Caco-2 (cell line): Measurements from ENCODE around the gene XXYLT1. TPM values are rescaled to one million over a fixed set of nuclear protein-coding genes. Genes with fewer than 3 reads are reported as not detected.

Experiments used
- BruUV-seq: library from RNA; stranded (reverse); fragments of 400-500 nt; replicated peaks from 2 replicates; lab custom pipeline; 2021; lab: Mats Ljungman, UMichigan
- CTCF ChIA-PET: fragments of 300-600 bp; sonication (Branson Sonifier 250); formaldehyde crosslinking; loops from one replicate; lab custom pipeline; 2022; ENCODE audit warnings: antibody characterized with exemption; lab: Charles Lee
- POLR2A ChIA-PET: fragments of 300-600 bp; sonication (Branson Sonifier 250); formaldehyde crosslinking; loops from one replicate; lab custom pipeline; 2022; ENCODE audit warnings: antibody characterized with exemption; lab: Charles Lee
- DNase-seq, 2 experiments: peaks; one replicate each; pipeline versions ENCODE4 v3.0.0 to v3.0.0-alpha.2; 2020 to 2022
- H3K27me3 ChIP-seq: replicated peaks from 2 replicates; pipeline ENCODE4 v1.6.0; 2011; ENCODE audit warnings: low read length; ENCODE audit not compliant: control insufficient read depth, insufficient read depth
- H3K36me3 ChIP-seq: 2 replicates; pipeline ENCODE4 v1.5.1; 2011; ENCODE audit warnings: low read length; ENCODE audit not compliant: control insufficient read depth, insufficient read depth
- H3K4me1 ChIP-seq: fragments of 250-450 bp; sonication (Bioruptor Pico); 2 replicates; pipeline ENCODE4 v1.5.1; 2020; ENCODE audit warnings: mild to moderate bottlenecking
- H3K4me3 ChIP-seq: 2 replicates; pipeline ENCODE4 v1.5.1; 2011; ENCODE audit warnings: low read depth, mild to moderate bottlenecking, control low read depth, low read length
- H3K9me3 ChIP-seq: fragments of 250-450 bp; sonication (Bioruptor Pico); 2 replicates; pipeline ENCODE4 v1.5.1; 2020; ENCODE audit warnings: mild to moderate bottlenecking, moderate library complexity
- H3K27ac Mint-ChIP-seq: one replicate; pipeline ENCODE4 v1.8.0; 2022; ENCODE audit warnings: mixed read lengths; ENCODE audit not compliant: unreplicated experiment
- H3K27me3 Mint-ChIP-seq: one replicate; pipeline ENCODE4 v1.8.0; 2022; ENCODE audit warnings: mixed read lengths; ENCODE audit not compliant: insufficient read depth, unreplicated experiment
- H3K36me3 Mint-ChIP-seq: one replicate; pipeline ENCODE4 v1.8.0; 2022; ENCODE audit warnings: mild to moderate bottlenecking, mixed read lengths; ENCODE audit not compliant: insufficient read depth, unreplicated experiment
- H3K4me1 Mint-ChIP-seq: one replicate; pipeline ENCODE4 v1.8.0; 2022; ENCODE audit warnings: low read depth, mixed read lengths; ENCODE audit not compliant: unreplicated experiment
- H3K4me3 Mint-ChIP-seq: one replicate; pipeline ENCODE4 v1.8.0; 2022; ENCODE audit warnings: mild to moderate bottlenecking, moderate library complexity, mixed read lengths; ENCODE audit not compliant: unreplicated experiment
- H3K9me3 Mint-ChIP-seq: one replicate; pipeline ENCODE4 v1.8.0; 2022; ENCODE audit warnings: mixed read lengths; ENCODE audit not compliant: unreplicated experiment
- CTCF ChIP-seq, 2 experiments: fragments of 200-600 bp in 1 of 2; IDR thresholded peaks; 1 replicate in 1 of 2; 2 replicates in 1 of 2; pipeline versions ENCODE4 v1.5.1 to v1.8.0; 2011 to 2022; ENCODE audit warnings: antibody characterized with exemption in 1 of 2, control low read depth in 1 of 2, inconsistent platforms in 1 of 2, low read depth in 1 of 2, low read length in 1 of 2, mild to moderate bottlenecking in 1 of 2, moderate library complexity in 1 of 2; ENCODE audit not compliant: insufficient read depth in 1 of 2, severe bottlenecking in 1 of 2, unreplicated experiment in 1 of 2
- intact Hi-C: fragments of 100-400 bp; cut with micrococcal nuclease; formaldehyde crosslinking; loops from one replicate; pipeline ENCODE4 v1.10.0; 2022; ENCODE audit not compliant: unreplicated experiment
- total RNA-seq: library from RNA; stranded (reverse); gene quantifications from 2 replicates; pipeline ENCODE4 v1.2.3, GENCODE V29; 2022

Gene XXYLT1
- total RNA-seq, 1 experiment from 2014 or later, result 14.2 TPM

- CTCF ChIA-PET, result interaction anchor here (0.6 to 1.5 kb wide), 2 partner anchors 377 to 378 kb away, joined by 6 to 8 read pairs; no protein-coding TSS in a partner anchor
- intact Hi-C loops, result no loop called here
- H3K27me3 Mint-ChIP-seq, result no peaks in the 10 kb centered on the region
Observed at GRCh38 chr3:195060531-195061291, 210.2 kb downstream of the XXYLT1 start.

GRCh38 chr3:195060217-195060481 is 210.8 kb downstream of the XXYLT1 start:
- no peak for TF ChIP-seq CTCF (IDR thresholded peaks at IDR 0.05; ENCODE audit: insufficient read depth in 1 of 2, low read depth in 1 of 2, low read length in 1 of 2, severe bottlenecking in 1 of 2, unreplicated experiment in 1 of 2)
- H3K4me3 ChIP-seq, result no peak overlapping the region
- H3K9me3 ChIP-seq, result no peaks in the 10 kb centered on the region
- Mint-ChIP-seq H3K9me3 (no peaks in the 10 kb centered on the region), H3K36me3 (peaks cover 5% of the 10 kb centered on the region), H3K4me3 (no peak overlapping the region), H3K27me3 (no peaks in the 10 kb centered on the region), H3K4me1 (peaks cover 14% of the 10 kb centered on the region), H3K27ac (no peak overlapping the region)
- intact Hi-C loops, result no loop called here
- no peak for DNase-seq
- no TSS peak for BruUV-seq
- no peaks in the 10 kb centered on the region for H3K27me3 ChIP-seq
- H3K36me3 ChIP-seq, result no peaks in the 10 kb centered on the region
- H3K4me1 ChIP-seq, result peaks cover 22% of the 10 kb centered on the region
- POLR2A ChIA-PET, result no interaction called here
- CTCF ChIA-PET, result interaction anchor here (1.5 kb wide), 1 partner anchor 378 kb away, joined by 6 read pairs; no protein-coding TSS in a partner anchor

More at GRCh38 chr3:195060531-195061291, 210.2 kb downstream of the XXYLT1 start:
- H3K4me1 ChIP-seq, result peaks cover 22% of the 10 kb centered on the region
- no peak for TF ChIP-seq CTCF (IDR thresholded peaks at IDR 0.05; ENCODE audit: insufficient read depth in 1 of 2, low read depth in 1 of 2, low read length in 1 of 2, severe bottlenecking in 1 of 2, unreplicated experiment in 1 of 2)
- H3K36me3 Mint-ChIP-seq, result peaks cover under 1% of the 10 kb centered on the region
- H3K9me3 ChIP-seq, result no peaks in the 10 kb centered on the region
- no peak overlapping the region for H3K4me3 Mint-ChIP-seq
- H3K9me3 Mint-ChIP-seq, result no peaks in the 10 kb centered on the region
- BruUV-seq, result no TSS peak
- H3K27me3 ChIP-seq, result no peaks in the 10 kb centered on the region
- no peak for DNase-seq
- H3K4me3 ChIP-seq, result no peak overlapping the region
- peaks cover 8% of the 10 kb centered on the region for H3K4me1 Mint-ChIP-seq
- POLR2A ChIA-PET, result no interaction called here
- no peaks in the 10 kb centered on the region for H3K36me3 ChIP-seq
- no peak overlapping the region for H3K27ac Mint-ChIP-seq

- no peak overlapping the region for H3K4me3 ChIP-seq
- peaks cover 22% of the 10 kb centered on the region for H3K4me1 ChIP-seq
- H3K27me3 ChIP-seq, result no peaks in the 10 kb centered on the region
- no peak for TF ChIP-seq CTCF (IDR thresholded peaks at IDR 0.05; ENCODE audit: insufficient read depth in 1 of 2, low read depth in 1 of 2, low read length in 1 of 2, severe bottlenecking in 1 of 2, unreplicated experiment in 1 of 2)
- ChIA-PET CTCF (interaction anchor here (1.5 kb wide), 1 partner anchor 377 kb away, joined by 6 read pairs; no protein-coding TSS in a partner anchor), POLR2A (no interaction called here)
- Mint-ChIP-seq H3K27ac (no peak overlapping the region), H3K27me3 (no peaks in the 10 kb centered on the region), H3K4me3 (no peak overlapping the region), H3K36me3 (peaks cover 5% of the 10 kb centered on the region), H3K9me3 (no peaks in the 10 kb centered on the region), H3K4me1 (peaks cover 19% of the 10 kb centered on the region)
- intact Hi-C loops, result no loop called here
- BruUV-seq, result no TSS peak
- H3K36me3 ChIP-seq, result no peaks in the 10 kb centered on the region
- no peak for DNase-seq
- no peaks in the 10 kb centered on the region for H3K9me3 ChIP-seq
Observed at GRCh38 chr3:195059471-195060216, 211.3 kb downstream of the XXYLT1 start.
